H9 (cell line): ENCODE measurements around the gene ZBTB17. TPM values are rescaled to one million over a fixed set of nuclear protein-coding genes. Genes with fewer than 3 reads are reported as not detected.

Source experiments
- DNase-seq: peaks from one replicate; pipeline ENCODE4 v3.0.0-alpha.2; 2017
- H2AFZ ChIP-seq: one replicate; pipeline ENCODE4 v1.6.1; 2013; ENCODE audit warnings: mild to moderate bottlenecking, low read length, control low read depth, moderate library complexity
- H2AK5ac ChIP-seq: 2 replicates; pipeline ENCODE4 v1.6.1; 2013; ENCODE audit warnings: low read length, control low read depth, mixed read lengths; ENCODE audit not compliant: insufficient read length
- H2BK120ac ChIP-seq: one replicate; pipeline ENCODE4 v1.6.1; 2013; ENCODE audit warnings: low read depth, mild to moderate bottlenecking, low read length, control low read depth, inconsistent platforms; ENCODE audit not compliant: poor library complexity, severe bottlenecking
- H2BK12ac ChIP-seq: 2 replicates; pipeline ENCODE4 v1.6.1; 2013; ENCODE audit warnings: low read length, control low read depth, mixed read lengths, low read depth; ENCODE audit not compliant: insufficient read length
- H2BK15ac ChIP-seq: 2 replicates; pipeline ENCODE4 v1.6.1; 2013; ENCODE audit warnings: low read depth, low read length, control low read depth
- H2BK20ac ChIP-seq: one replicate; pipeline ENCODE4 v1.6.1; 2013; ENCODE audit warnings: low read depth, mild to moderate bottlenecking, low read length, control low read depth, inconsistent platforms; ENCODE audit not compliant: poor library complexity, severe bottlenecking
- H2BK5ac ChIP-seq: 2 replicates; pipeline ENCODE4 v1.6.1; 2013; ENCODE audit warnings: low read length, control low read depth, mixed read lengths; ENCODE audit not compliant: insufficient read length
- H3K14ac ChIP-seq: 2 replicates; pipeline ENCODE4 v1.6.1; 2013; ENCODE audit warnings: low read length, control low read depth; ENCODE audit not compliant: insufficient read depth
- H3K18ac ChIP-seq: 2 replicates; pipeline ENCODE4 v1.6.1; 2013; ENCODE audit warnings: low read depth, mild to moderate bottlenecking, mixed read lengths, low read length, control low read depth; ENCODE audit not compliant: insufficient read length
- H3K23ac ChIP-seq: 2 replicates; pipeline ENCODE4 v1.6.1; 2013; ENCODE audit warnings: low read length, control low read depth, mixed read lengths, low read depth; ENCODE audit not compliant: insufficient read length
- H3K23me2 ChIP-seq: 2 replicates; pipeline ENCODE4 v1.6.1; 2013; ENCODE audit warnings: low read depth, mild to moderate bottlenecking, mixed read lengths, low read length, control low read depth; ENCODE audit not compliant: insufficient read length, poor library complexity, severe bottlenecking
- H3K27ac ChIP-seq: 2 replicates; pipeline ENCODE4 v1.5.1; 2013; ENCODE audit warnings: low read length, control low read depth, mixed read lengths, low read depth; ENCODE audit not compliant: insufficient read length
- H3K27me3 ChIP-seq: 2 replicates; pipeline ENCODE4 v1.6.1; 2013; ENCODE audit warnings: low read length, control low read depth, inconsistent platforms; ENCODE audit not compliant: insufficient read depth
- H3K4ac ChIP-seq: 2 replicates; pipeline ENCODE4 v1.6.1; 2013; ENCODE audit warnings: low read depth, mild to moderate bottlenecking, control low read depth, inconsistent platforms, low read length, moderate library complexity
- H3K4me1 ChIP-seq: 2 replicates; pipeline ENCODE4 v1.6.1; 2013; ENCODE audit warnings: low read length, control low read depth, inconsistent platforms; ENCODE audit not compliant: insufficient read depth
- H3K4me2 ChIP-seq: 2 replicates; pipeline ENCODE4 v1.6.1; 2013; ENCODE audit warnings: low read length, control low read depth, mixed read lengths; ENCODE audit not compliant: insufficient read length, insufficient read depth
- H3K56ac ChIP-seq: 2 replicates; pipeline ENCODE4 v1.6.1; 2013; ENCODE audit warnings: low read depth, mild to moderate bottlenecking, mixed read lengths, low read length, control low read depth; ENCODE audit not compliant: insufficient read length
- H3K79me1 ChIP-seq: 2 replicates; pipeline ENCODE4 v1.6.1; 2013; ENCODE audit warnings: low read depth, mild to moderate bottlenecking, moderate library complexity, low read length, control low read depth, inconsistent platforms; ENCODE audit not compliant: insufficient read depth, poor library complexity, severe bottlenecking
- H3K79me2 ChIP-seq: 2 replicates; pipeline ENCODE4 v1.6.1; 2013; ENCODE audit warnings: low read length, control low read depth, inconsistent platforms; ENCODE audit not compliant: insufficient read depth
- H3K9ac ChIP-seq: 2 replicates; pipeline ENCODE4 v1.6.1; 2013; ENCODE audit warnings: low read length, control low read depth, mixed read lengths; ENCODE audit not compliant: insufficient read length; ENCODE audit errors: extremely low read depth
- H3K9me3 ChIP-seq: one replicate; pipeline ENCODE4 v1.6.1; 2013; ENCODE audit warnings: low read depth, low read length, inconsistent platforms; ENCODE audit not compliant: control insufficient read depth
- H3T11ph ChIP-seq: one replicate; pipeline ENCODE4 v1.6.1; 2013; ENCODE audit warnings: mild to moderate bottlenecking, low read length, control low read depth, inconsistent platforms
- H4K20me1 ChIP-seq: one replicate; pipeline ENCODE4 v1.6.1; 2013; ENCODE audit not compliant: control insufficient read depth, insufficient read length, insufficient read depth
- H4K5ac ChIP-seq: 2 replicates; pipeline ENCODE4 v1.6.1; 2013; ENCODE audit warnings: low read depth, mild to moderate bottlenecking, mixed read lengths, low read length, control low read depth; ENCODE audit not compliant: insufficient read length
- H4K8ac ChIP-seq: replicated peaks from 2 replicates; pipeline ENCODE4 v1.6.1; 2013; ENCODE audit warnings: low read length, control low read depth, mixed read lengths, low read depth; ENCODE audit not compliant: insufficient read length
- H4K91ac ChIP-seq: 2 replicates; pipeline ENCODE4 v1.6.1; 2013; ENCODE audit warnings: low read depth, mild to moderate bottlenecking, moderate library complexity, mixed read lengths, low read length, control low read depth; ENCODE audit not compliant: insufficient read length
- H3K27ac Mint-ChIP-seq, 3 experiments: 2 replicates in 2 of 3; 3 replicates in 1 of 3; pipeline ENCODE4 v1.8.0; 2020 to 2021; ENCODE audit warnings: mixed read lengths in 3 of 3, mild to moderate bottlenecking in 1 of 3, moderate library complexity in 1 of 3
- H3K27me3 Mint-ChIP-seq: 2 replicates; pipeline ENCODE4 v1.8.0; 2021; ENCODE audit warnings: low read depth, mild to moderate bottlenecking, moderate library complexity, mixed read lengths
- H3K36me3 Mint-ChIP-seq, 3 experiments: 2 replicates in 2 of 3; 3 replicates in 1 of 3; pipeline ENCODE4 v1.8.0; 2020 to 2021; ENCODE audit warnings: low read depth in 3 of 3, mixed read lengths in 3 of 3; ENCODE audit not compliant: insufficient read depth in 1 of 3
- H3K4me1 Mint-ChIP-seq, 2 experiments: 2 replicates each; pipeline ENCODE4 v1.8.0; 2020; ENCODE audit warnings: mixed read lengths in 2 of 2
- H3K4me3 Mint-ChIP-seq, 2 experiments: 2 replicates in 1 of 2; 3 replicates in 1 of 2; pipeline ENCODE4 v1.8.0; 2020 to 2021; ENCODE audit warnings: mild to moderate bottlenecking in 2 of 2, mixed read lengths in 2 of 2, moderate library complexity in 1 of 2
- H3K9me3 Mint-ChIP-seq, 2 experiments: 2 replicates in 1 of 2; 3 replicates in 1 of 2; pipeline ENCODE4 v1.8.0; 2020; ENCODE audit warnings: mild to moderate bottlenecking in 2 of 2, mixed read lengths in 2 of 2, moderate library complexity in 1 of 2
- CTCF ChIP-seq: fragments of 200-600 bp; sonication (generic); conservative IDR thresholded peaks from 3 replicates; pipeline ENCODE4 v1.8.0; 2021; ENCODE audit warnings: antibody characterized with exemption, mild to moderate bottlenecking
- WGBS: extraction: QIAGEN DNeasy Blood & Tissue Kit; methylation state at CpG from one replicate; pipeline ENCODE4 v1.1.7; 2013; ENCODE audit warnings: missing lambda C conversion rate, low lambda C conversion rate, mixed read lengths; ENCODE audit not compliant: insufficient read length; ENCODE audit errors: extremely low coverage; 5-methylcytosine and 5-hydroxymethylcytosine counted together
- total RNA-seq: library from RNA; stranded (reverse); gene quantifications from 2 replicates; pipeline ENCODE4 v1.2.1, GENCODE V29; 2021

Gene ZBTB17
- total RNA-seq, 1 experiment from 2014 or later: 16.5 TPM

GRCh38 chr1:15972409-15972808 lies 3.5 kb downstream of the ZBTB17 start:
- H3K56ac ChIP-seq: no peak overlapping the region
- no peaks in the 10 kb centered on the region for H3K27me3 Mint-ChIP-seq
- TF ChIP-seq CTCF: no peak

More at GRCh38 chr1:15972409-15972808, 3.5 kb downstream of the ZBTB17 start:
- H3K4me1 ChIP-seq: no peaks in the 10 kb centered on the region
- H3K9ac ChIP-seq: no peak overlapping the region
- Mint-ChIP-seq H3K9me3 (peaks cover 4 to 11% of the 10 kb centered on the region in 2 experiments; a peak in 4 of 5 replicates), H3K27ac (no peak overlapping the region), H3K4me1 (peaks cover 11 to 14% of the 10 kb centered on the region in 2 experiments), H3K36me3 (peaks cover 24 to 44% (median 31%) of the 10 kb centered on the region in 3 experiments), H3K4me3 (no peak overlapping the region)
- H3K4ac ChIP-seq: no peak overlapping the region
- H4K20me1 ChIP-seq: no peaks in the 10 kb centered on the region
- no peak overlapping the region for H2BK120ac ChIP-seq
- H2BK12ac ChIP-seq: no peak overlapping the region
- H3K18ac ChIP-seq: no peak overlapping the region
- H3K27me3 ChIP-seq: no peaks in the 10 kb centered on the region
- no peak overlapping the region for H2AFZ ChIP-seq
- H2BK5ac ChIP-seq: no peak overlapping the region
- H4K91ac ChIP-seq: no peak overlapping the region
- no peaks in the 10 kb centered on the region for H3K23me2 ChIP-seq
- no peak overlapping the region for H2AK5ac ChIP-seq
- no CpG with 5 or more reads among the region's 1 CpG for WGBS
- no peak overlapping the region for H4K5ac ChIP-seq
- H3K23ac ChIP-seq: no peak overlapping the region
- no peak overlapping the region for H4K8ac ChIP-seq
- no peaks in the 10 kb centered on the region for H3K79me1 ChIP-seq
- H3K4me2 ChIP-seq: no peak overlapping the region
- no peak overlapping the region for H2BK15ac ChIP-seq
- no peak for DNase-seq
- H3K9me3 ChIP-seq: no peaks in the 10 kb centered on the region
- H3T11ph ChIP-seq: no peak overlapping the region
- no peak overlapping the region for H3K14ac ChIP-seq
- H3K79me2 ChIP-seq: no peaks in the 10 kb centered on the region
- no peak overlapping the region for H2BK20ac ChIP-seq
- H3K27ac ChIP-seq: no peak overlapping the region
